Measurements from ENCODE around the gene PITRM1. TPM values are rescaled to one million over a fixed set of nuclear protein-coding genes. Genes with fewer than 3 reads are reported as not detected.

Gene PITRM1
- total RNA-seq, 1 donor from 2014 or later, result 35.9 TPM

GRCh38 chr10:3102720-3103427 is 69.7 kb downstream of the PITRM1 start:
- peak; percentile 79 to 94 for DNase-seq (ENCODE audit: low read depth in 2 of 2)

- no peak for DNase-seq (ENCODE audit: low read depth in 2 of 2)
Measured at GRCh38 chr10:3100856-3101640, 71.5 kb downstream of the PITRM1 start.

DNA sequence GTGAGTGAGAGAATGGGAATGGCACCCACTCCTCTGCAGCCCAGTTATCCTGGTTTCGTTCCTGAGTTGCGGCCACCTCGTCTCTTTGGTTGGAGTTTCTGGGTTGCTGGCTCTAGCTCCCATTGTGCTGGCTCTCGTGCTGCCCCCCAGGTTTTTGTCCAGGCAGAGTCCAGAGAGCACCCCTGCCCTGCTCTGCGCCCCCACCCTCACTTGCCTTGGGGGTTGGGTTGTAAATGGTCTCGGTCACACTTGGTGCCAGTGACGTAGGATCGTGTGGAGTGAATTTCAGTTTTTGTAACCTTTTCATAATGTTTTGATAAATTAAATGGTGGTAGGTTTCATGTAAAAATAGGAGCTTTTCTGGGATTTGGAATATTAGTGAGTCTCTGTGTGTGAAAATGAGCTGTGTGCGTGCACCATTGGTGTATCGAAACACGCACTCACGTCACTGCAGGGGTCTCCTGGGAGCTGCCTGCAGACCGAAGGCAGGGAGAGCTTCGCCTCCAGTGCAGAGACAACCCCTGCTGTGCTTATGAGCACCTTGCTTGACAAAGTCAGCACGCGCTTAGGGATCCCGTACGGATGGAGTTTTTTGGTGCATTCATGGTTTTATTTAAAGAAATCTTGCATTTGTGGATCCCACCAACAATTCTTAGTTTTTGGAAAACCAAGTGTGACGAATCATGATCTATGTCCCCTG is 72.3 kb downstream of the PITRM1 start:
- DNase-seq (ENCODE audit: low read depth in 2 of 2), result no peak

GRCh38 chr10:3099291-3100092 is 73.1 kb downstream of the PITRM1 start:
- DNase-seq (ENCODE audit: low read depth in 2 of 2), result no peak

GRCh38 chr10:3098689-3099088 is 73.9 kb downstream of the PITRM1 start:
- no peak for DNase-seq (ENCODE audit: low read depth in 2 of 2)

DNA sequence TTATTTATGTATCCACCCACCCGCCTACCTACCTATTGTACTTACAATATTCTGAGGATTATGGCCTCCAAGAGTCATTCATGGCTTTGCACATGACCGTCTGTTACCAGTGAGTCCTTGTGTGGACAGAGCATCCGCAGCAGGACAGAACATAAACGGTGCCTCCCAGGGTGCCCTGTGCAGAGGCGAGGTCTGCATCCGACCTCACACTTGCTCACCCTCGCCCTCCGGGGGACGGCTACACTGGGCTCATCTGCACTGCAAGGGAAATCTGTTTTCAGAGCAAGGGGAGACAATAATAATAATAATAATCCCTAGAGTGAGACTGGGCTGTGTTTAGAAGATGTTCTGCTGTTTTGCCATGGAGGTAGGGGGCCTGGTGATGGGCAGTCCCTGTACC is 75.4 kb downstream of the PITRM1 start:
- DNase-seq (ENCODE audit: low read depth in 2 of 2), result no peak

GRCh38 chr10:3096149-3096548 is 76.4 kb downstream of the PITRM1 start:
- peak; percentile 36 to 41 for DNase-seq (ENCODE audit: low read depth in 2 of 2)

DNA sequence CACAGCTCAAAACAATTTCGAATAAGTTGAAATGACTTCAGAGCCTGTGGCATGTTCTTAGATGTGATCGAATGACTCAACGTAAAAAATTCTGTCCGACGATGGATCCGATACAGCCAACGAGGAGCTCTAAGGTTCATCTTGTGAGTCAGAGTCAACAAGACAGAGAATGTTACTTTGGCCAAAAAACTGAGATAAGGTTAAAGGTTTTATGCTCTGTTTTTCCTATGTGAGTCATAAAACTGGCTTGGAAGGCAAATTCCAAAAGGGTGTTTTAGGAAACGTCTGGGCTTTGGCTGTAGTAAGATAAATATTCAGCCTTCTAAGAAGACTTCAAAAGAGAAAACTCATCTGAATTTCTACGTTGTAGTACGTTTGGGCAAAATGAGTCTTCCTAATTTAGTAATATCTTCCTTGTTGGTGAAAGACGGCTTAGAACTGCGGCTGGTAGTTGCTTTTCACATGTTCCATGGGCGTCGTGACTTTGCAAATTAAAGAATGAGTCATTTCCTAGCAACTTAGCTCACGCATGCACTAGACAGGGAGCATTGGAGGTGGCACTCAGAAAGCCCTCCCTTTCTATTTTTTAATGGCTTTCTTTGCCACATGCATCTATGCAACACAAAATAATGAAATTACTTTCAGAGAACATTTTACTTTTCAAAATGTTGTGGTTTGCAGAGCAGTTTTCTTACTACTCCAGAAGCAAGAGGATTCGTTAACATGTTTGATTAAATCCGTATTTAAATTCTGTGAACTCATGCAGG is 77.0 kb downstream of the PITRM1 start:
- DNase-seq (ENCODE audit: low read depth in 2 of 2), result peak; percentile 90 to 99

DNA sequence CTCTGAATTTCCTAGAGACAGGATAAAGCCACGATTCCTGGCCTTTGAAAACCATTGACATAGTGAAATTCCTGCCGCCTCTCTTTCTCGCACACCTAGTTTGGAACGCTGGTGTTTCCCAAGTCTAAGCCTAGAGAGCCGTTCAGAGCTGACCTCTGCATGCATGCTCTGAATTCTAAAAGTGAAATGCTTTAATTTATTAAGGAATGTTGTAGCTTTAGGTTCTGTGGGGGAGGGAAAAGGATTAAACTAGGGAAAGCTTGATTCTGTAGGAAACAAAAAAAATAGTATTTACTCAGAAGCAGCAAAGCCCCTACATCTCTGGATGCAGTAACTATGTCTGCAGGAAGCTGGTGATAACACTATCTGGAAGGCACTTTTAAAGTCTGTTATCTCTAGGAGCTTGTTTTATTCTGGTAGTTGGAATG is 78.0 kb downstream of the PITRM1 start:
- DNase-seq (ENCODE audit: low read depth in 2 of 2), result peak in 1 of 2 donors; percentile 30

DNA sequence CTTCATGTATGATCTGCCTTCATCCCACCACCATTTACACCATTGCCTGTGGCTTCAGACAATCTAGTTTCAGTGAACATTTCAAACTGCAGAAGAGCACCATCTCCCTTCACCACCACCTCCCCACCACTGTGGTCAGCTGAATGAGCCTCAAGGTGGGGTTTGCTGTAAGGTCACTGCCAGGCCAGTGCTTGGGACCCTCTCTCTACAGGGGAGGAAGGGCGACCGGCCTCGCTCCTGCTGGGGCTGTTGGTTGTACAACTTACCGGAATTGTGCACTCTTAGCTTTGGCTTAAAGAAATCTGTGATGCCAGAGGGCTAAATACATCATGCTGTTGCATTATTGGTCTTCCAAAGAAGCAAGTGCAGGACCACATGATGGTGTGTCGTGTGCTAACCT is 78.6 kb downstream of the PITRM1 start:
- no peak for DNase-seq (ENCODE audit: low read depth in 2 of 2)

- DNase-seq (ENCODE audit: low read depth in 2 of 2), result no peak
Measured at GRCh38 chr10:3091921-3092320, 80.7 kb downstream of the PITRM1 start.

GRCh38 chr10:3090914-3091787 is 81.4 kb downstream of the PITRM1 start:
- peak; percentile 37 to 94 for DNase-seq (ENCODE audit: low read depth in 2 of 2)

- DNase-seq (ENCODE audit: low read depth in 2 of 2), result no peak
Measured at GRCh38 chr10:3090388-3090787, 82.2 kb downstream of the PITRM1 start.

Other genes with a start within 250 kb of the PITRM1 start
- 110 and 156 TPM in 2 replicates for gene PFKP, start 105.2 kb downstream of the PITRM1 start, total RNA-seq